Measurements from ENCODE around the gene ZNF436.

The ZNF436 gene

DNA sequence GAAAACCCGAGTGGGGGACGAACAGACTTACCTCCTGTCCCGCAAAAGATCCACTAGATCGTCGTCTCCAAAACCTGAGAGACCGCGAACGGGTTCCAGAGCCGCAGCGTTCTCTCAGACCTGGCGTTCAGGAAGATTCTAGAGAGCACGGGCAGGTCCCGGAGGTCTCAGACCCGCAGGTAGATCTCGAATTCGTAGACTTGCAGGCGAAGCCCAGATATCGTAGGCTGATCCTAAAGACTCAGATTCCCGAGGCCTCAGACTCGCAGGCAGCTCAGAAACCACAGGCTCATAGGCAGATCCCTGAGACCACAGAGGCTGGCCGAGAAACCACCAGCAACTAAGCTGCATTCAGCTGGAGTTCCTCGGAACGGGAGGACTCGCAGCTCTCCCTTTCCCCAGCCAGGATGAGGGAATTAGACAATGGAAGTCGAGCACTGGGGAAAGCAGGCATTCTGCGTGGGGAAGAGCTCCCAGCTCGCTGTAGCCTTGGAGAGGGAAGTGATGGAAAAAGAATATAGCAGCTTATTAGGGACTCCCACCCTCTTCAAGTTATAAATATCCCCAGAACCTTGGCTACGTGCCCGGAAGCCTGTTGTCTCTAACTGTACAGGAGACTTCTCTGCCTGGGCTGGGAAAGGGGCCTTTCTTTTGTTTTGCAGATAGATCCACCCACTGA lies at the start of gene ZNF436:
Gene ZNF436, minus strand, starts transcription at position 502 of the 679 bp plus-strand sequence. CDS start 1,831 bp downstream, outside the sequence.
- DNase-seq: peak; percentile 61

DNA sequence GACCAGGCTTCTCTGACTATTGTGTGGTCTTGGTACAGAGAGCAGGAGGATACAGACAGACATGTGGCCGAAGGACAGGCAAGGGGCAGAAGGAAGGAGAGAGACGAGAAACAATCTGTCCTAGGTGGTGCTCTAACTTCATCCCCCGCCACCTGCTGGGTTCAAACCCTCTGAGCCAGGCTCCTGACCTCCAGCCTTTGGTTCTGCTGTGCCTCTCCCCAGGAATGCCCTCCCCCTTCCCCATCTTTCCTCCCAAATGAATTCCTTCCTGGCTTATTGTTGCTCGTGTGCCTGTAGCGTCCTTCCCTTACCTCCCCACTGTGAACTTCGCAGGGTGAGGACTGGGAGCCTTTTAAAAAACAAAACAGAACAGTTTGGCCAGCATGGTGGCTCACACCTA lies 49.5 kb upstream of the ZNF436 start:
- no peak for DNase-seq

GRCh38 chr1:23417570-23417969 lies 47.9 kb upstream of the ZNF436 start:
- DNase-seq: no peak

- no peak for DNase-seq
Observed at GRCh38 chr1:23416964-23417363, 47.3 kb upstream of the ZNF436 start.

DNA sequence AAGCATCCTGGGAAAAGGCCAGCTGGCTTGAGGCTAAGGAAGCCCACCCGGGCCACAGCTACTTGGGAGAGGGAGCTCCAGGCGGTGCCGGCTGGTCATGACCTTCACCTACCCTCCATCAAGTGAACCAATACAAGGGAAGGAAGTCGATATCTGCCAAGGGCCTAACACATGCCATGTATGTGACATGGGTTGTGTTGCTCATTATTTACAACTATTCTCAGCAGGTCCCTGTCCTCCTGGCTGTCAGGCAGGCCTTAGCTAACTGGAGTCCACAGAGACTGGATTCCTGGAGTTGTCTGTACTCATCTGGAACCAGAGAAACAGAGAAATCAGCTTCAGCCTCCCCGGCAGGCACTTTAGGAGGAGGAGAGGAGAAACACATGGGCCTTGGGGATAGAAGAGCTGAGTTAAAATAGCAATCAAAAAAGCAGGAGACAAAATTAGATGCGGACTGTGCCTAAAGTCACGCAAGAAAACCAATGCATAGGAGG lies 39.2 kb upstream of the ZNF436 start:
- no peak for DNase-seq

GRCh38 chr1:23407016-23407630 lies 37.5 kb upstream of the ZNF436 start:
- peak; percentile 54 for DNase-seq

GRCh38 chr1:23405946-23406345 lies 36.3 kb upstream of the ZNF436 start:
- no peak for DNase-seq

- peak; percentile 99 for DNase-seq
Observed at GRCh38 chr1:23403735-23404486, 34.3 kb upstream of the ZNF436 start.

DNA sequence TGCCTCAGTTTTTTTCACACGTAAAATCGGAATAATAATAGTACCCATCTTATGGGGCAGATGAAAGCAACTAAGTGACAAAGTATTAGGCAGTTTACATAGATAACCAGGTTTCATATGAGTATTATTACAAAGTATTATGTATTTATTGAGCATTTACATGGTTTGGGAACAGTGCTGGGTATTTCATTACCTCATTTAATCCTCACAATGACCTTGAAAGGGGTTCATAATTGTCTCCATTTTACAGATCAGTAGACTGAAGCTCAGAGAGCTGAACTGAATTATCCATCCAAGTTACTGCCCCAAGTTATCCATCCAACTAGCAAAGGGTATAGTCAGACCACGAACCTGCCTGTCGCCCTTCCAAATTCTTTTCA lies 33.7 kb upstream of the ZNF436 start:
- DNase-seq: no peak

GRCh38 chr1:23403038-23403336 lies 33.4 kb upstream of the ZNF436 start:
- DNase-seq: peak; percentile 74

- peak; percentile 51 for DNase-seq
Observed at GRCh38 chr1:23402286-23403037, 32.8 kb upstream of the ZNF436 start.

GRCh38 chr1:23401313-23401712 lies 31.7 kb upstream of the ZNF436 start:
- no peak for DNase-seq

- DNase-seq: peak; percentile 40
Observed at GRCh38 chr1:23400324-23401114, 30.9 kb upstream of the ZNF436 start.

GRCh38 chr1:23399229-23399628 lies 29.6 kb upstream of the ZNF436 start:
- DNase-seq: no peak

GRCh38 chr1:23397908-23398307 lies 28.3 kb upstream of the ZNF436 start:
- DNase-seq: no peak

DNA sequence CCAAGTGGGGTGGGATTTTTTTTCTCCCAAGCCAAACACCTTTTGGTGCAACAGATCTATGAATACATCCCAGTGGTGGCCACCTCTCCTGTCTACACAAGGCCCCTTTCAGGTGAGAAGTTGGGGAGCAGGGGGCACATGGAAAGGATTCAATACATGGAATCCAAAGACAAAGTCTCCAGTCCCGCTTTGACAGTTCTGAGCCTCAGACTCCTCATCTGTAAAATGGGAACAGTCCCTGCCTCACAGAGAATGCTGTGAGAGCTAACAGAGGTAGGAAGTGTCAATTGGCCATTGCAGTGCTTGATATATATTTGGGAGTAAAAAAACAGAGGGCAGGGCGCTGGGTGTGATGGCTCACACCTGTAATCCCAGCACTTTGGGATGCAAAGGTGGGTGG lies 26.7 kb upstream of the ZNF436 start:
- DNase-seq: no peak

GRCh38 chr1:23395849-23396248 lies 26.2 kb upstream of the ZNF436 start:
- no peak for DNase-seq

DNA sequence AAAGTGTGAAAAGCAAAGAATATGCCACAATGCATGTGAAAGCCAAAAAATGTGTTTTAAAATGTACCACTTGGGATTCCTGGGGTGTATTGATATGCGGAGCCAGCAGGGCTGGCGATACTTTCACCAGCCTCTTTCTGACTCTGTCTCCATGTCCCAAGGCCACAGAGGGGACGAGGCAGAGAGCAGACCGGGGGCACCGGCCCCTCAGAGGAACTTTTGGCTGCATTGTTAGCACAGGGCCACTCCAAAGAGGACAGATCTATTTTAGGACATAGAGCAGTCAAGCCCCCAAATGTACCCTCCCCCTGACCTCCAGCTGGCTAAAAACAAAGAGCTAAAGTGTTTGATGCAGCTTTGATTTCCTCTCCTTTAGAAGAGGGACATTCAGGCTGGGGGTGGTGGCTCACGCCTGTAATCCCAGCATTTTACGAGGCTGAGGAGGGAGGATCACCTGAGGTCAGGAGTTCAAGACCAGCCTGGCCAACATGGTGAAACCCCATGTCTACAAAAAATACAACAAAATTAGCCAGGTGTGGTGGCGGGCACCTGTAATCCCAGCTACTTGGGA lies 25.6 kb upstream of the ZNF436 start:
- DNase-seq: no peak

DNA sequence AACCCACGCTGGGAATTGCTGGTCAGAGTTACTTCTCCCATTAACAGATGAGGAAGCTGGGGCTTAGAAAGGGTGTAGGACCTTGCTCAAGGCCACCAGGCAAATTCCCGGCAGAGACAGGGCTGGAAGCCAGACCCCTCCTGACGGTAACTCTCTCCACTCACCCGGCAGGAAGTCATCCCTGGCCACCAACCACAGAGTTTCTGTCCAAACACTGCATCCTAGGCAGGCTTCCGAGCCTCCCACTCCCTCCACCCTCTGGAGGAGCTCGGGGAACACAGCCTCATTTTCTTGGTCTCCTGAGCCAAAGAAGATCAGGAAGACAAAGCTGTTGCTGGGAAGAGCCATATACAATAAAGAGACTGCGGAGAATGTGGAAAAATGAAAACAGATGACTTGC lies 25.0 kb upstream of the ZNF436 start:
- no peak for DNase-seq

GRCh38 chr1:23394181-23394580 lies 24.5 kb upstream of the ZNF436 start:
- no peak for DNase-seq

DNA sequence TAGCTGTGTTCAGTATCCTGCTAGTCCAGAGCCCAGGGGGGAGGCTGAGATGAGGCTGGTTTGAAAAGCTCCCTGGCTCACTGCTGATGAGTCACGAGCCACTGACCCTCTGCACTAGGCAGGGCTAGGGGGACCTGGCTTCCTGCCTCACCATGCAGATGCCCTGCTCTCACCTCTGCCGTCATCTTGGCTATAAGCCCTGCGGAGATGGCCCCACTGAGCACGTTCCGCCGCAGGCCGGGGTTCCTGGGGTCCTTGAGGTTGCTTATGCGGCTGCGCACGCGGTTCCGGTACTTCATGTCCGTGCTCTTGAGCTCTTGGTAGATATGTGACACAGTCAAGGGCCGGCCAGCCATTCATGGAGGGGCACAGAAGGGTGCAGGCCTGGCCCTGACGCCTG lies 24.1 kb upstream of the ZNF436 start:
- peak; percentile 38 for DNase-seq
